Erythroblast (primary cell): ENCODE data around the gene MGAT5B.

Source experiments
- GATA1 ChIP-seq: IDR thresholded peaks from 2 replicates; pipeline ENCODE4 v1.6.1; 2011; ENCODE audit warnings: low read depth, mild to moderate bottlenecking, control low read depth, low read length, moderate library complexity
- POLR2A ChIP-seq: IDR thresholded peaks from 2 replicates; pipeline ENCODE4 v1.6.1; 2011; ENCODE audit warnings: mild to moderate bottlenecking, low read length

GRCh38 chr17:76968707-76969597 is 100.7 kb downstream of the MGAT5B start:
- TF ChIP-seq POLR2A (no peak), GATA1 (no peak)
